Activated CD4-positive, alpha-beta T cell treated with anti-CD3 and anti-CD28 coated beads, Interleukin-2, Interleukin-6, amounts not matched to agents 100 ng/mL and 50 ng/mL, durations not matched to agents 16 hours and 8 hours (primary cell): ENCODE results near the gene DNAJA4.

ENCODE experiments used
- DNase-seq: peaks from one replicate; pipeline ENCODE4 v3.0.0-alpha.2; 2020

The DNAJA4 gene

GRCh38 chr15:78282324-78282723 is 18.0 kb downstream of the DNAJA4 start:
- DNase-seq: no peak

GRCh38 chr15:78284758-78285157 is 20.4 kb downstream of the DNAJA4 start:
- no peak for DNase-seq

GRCh38 chr15:78290222-78290621 is 25.9 kb downstream of the DNAJA4 start:
- no peak for DNase-seq

- no peak for DNase-seq
Observed at GRCh38 chr15:78291052-78291451, 26.7 kb downstream of the DNAJA4 start.

GRCh38 chr15:78291698-78292097 is 27.3 kb downstream of the DNAJA4 start:
- DNase-seq: no peak

- no peak for DNase-seq
Observed at GRCh38 chr15:78292219-78292618, 27.9 kb downstream of the DNAJA4 start.

GRCh38 chr15:78299101-78299930 is 35.0 kb downstream of the DNAJA4 start, which contains the start of gene SKIC8:
TSS of gene SKIC8 (minus strand) at chr15:78299609. CDS start at chr15:78295686, 3,923 bp downstream.
- peak; percentile 95 for DNase-seq

- DNase-seq: peak; percentile 25
Observed at GRCh38 chr15:78301326-78301725, 37.0 kb downstream of the DNAJA4 start.

GRCh38 chr15:78301828-78302227 is 37.5 kb downstream of the DNAJA4 start:
- no peak for DNase-seq

- DNase-seq: peak; percentile 49
Observed at GRCh38 chr15:78302579-78303312, 38.4 kb downstream of the DNAJA4 start.

GRCh38 chr15:78304216-78305066 is 40.1 kb downstream of the DNAJA4 start:
- no peak for DNase-seq

- no peak for DNase-seq
Observed at GRCh38 chr15:78306176-78306774, 41.9 kb downstream of the DNAJA4 start.

- no peak for DNase-seq
Observed at GRCh38 chr15:78307976-78308375, 43.6 kb downstream of the DNAJA4 start.

GRCh38 chr15:78308422-78309032 is 44.2 kb downstream of the DNAJA4 start:
- peak; percentile 73 for DNase-seq

- no peak for DNase-seq
Observed at GRCh38 chr15:78311292-78311691, 46.9 kb downstream of the DNAJA4 start.

GRCh38 chr15:78312536-78312935 is 48.2 kb downstream of the DNAJA4 start:
- DNase-seq: no peak

GRCh38 chr15:78312957-78313356 is 48.6 kb downstream of the DNAJA4 start:
- DNase-seq: no peak

GRCh38 chr15:78313383-78313782 is 49.0 kb downstream of the DNAJA4 start:
- DNase-seq: no peak

GRCh38 chr15:78314181-78314581 is 49.8 kb downstream of the DNAJA4 start:
- DNase-seq: no peak

- DNase-seq: no peak
Observed at GRCh38 chr15:78315686-78316282, 51.4 kb downstream of the DNAJA4 start.

GRCh38 chr15:78316283-78317083 is 52.1 kb downstream of the DNAJA4 start:
- DNase-seq: no peak
